ENCODE results near the gene HBG2. TPM values are rescaled to one million over a fixed set of nuclear protein-coding genes. Genes with fewer than 3 reads are reported as not detected.
A peak's percentile ranks its signal among the peaks of the same experiment; 100 is the strongest.

Gene HBG2
- total RNA-seq, 1 experiment from 2014 or later = 1.4 TPM

GRCh38 chr11:5224538-5225479 lies 29.8 kb downstream of the HBG2 start:
- DNase-seq (ENCODE audit: low read depth, low spot score) = no peak
- in situ Hi-C loops (cut with HindIII; ENCODE audit: low pct_unique_long_range_greater_than_20kb, low sequenced_read_pairs) = no loop called here

GRCh38 chr11:5223686-5224085 lies 30.9 kb downstream of the HBG2 start:
- in situ Hi-C loops (cut with HindIII; ENCODE audit: low pct_unique_long_range_greater_than_20kb, low sequenced_read_pairs) = no loop called here
- DNase-seq (ENCODE audit: low read depth, low spot score) = no peak

- in situ Hi-C loops (cut with HindIII; ENCODE audit: low pct_unique_long_range_greater_than_20kb, low sequenced_read_pairs) = no loop called here
- DNase-seq (ENCODE audit: low read depth, low spot score) = no peak
Measured at GRCh38 chr11:5223146-5223545, 31.4 kb downstream of the HBG2 start.

GRCh38 chr11:5210376-5210885 lies 44.1 kb downstream of the HBG2 start:
- DNase-seq (ENCODE audit: low read depth, low spot score) = no peak
- in situ Hi-C loops (cut with HindIII; ENCODE audit: low pct_unique_long_range_greater_than_20kb, low sequenced_read_pairs) = no loop called here

- peak; percentile 83 for DNase-seq (ENCODE audit: low read depth, low spot score)
- in situ Hi-C loops (cut with HindIII; ENCODE audit: low pct_unique_long_range_greater_than_20kb, low sequenced_read_pairs) = no loop called here
Measured at GRCh38 chr11:5204787-5205186, 49.8 kb downstream of the HBG2 start.

GRCh38 chr11:5203366-5203765 lies 51.2 kb downstream of the HBG2 start:
- no peak for DNase-seq (ENCODE audit: low read depth, low spot score)
- in situ Hi-C loops (cut with HindIII; ENCODE audit: low pct_unique_long_range_greater_than_20kb, low sequenced_read_pairs) = no loop called here

Other genes with a start within 250 kb of the HBG2 start
- gene OR52J3, start 208.3 kb downstream of the HBG2 start, total RNA-seq (2014; rRNA removed; shearing (Covaris generic)) = not detected in 2 replicates
- gene OR52E2, start 195.2 kb downstream of the HBG2 start, total RNA-seq (2014; rRNA removed; shearing (Covaris generic)) = not detected in 2 replicates
- gene OR52E1, start 185.2 kb downstream of the HBG2 start, total RNA-seq (2014; rRNA removed; shearing (Covaris generic)) = not detected in 2 replicates
- gene OR52A5, start 116.4 kb downstream of the HBG2 start, total RNA-seq (2014; rRNA removed; shearing (Covaris generic)) = not detected in 2 replicates
- 0.05 TPM in 1 of 2 replicates, not detected in the other for gene OR52A1, start 100.0 kb downstream of the HBG2 start, total RNA-seq (2014; rRNA removed; shearing (Covaris generic))
- gene OR51V1, start 54.1 kb downstream of the HBG2 start, total RNA-seq (2014; rRNA removed; shearing (Covaris generic)) = not detected in 2 replicates
- not detected in 2 replicates for gene HBB, start 27.7 kb downstream of the HBG2 start, total RNA-seq (2014; rRNA removed; shearing (Covaris generic))
- not detected in 2 replicates for gene HBD, start 20.3 kb downstream of the HBG2 start, total RNA-seq (2014; rRNA removed; shearing (Covaris generic))
- gene HBG1, start 4.9 kb downstream of the HBG2 start, total RNA-seq (2014; rRNA removed; shearing (Covaris generic)) = not detected in 2 replicates
- gene HBE1, start 15.2 kb upstream of the HBG2 start, total RNA-seq (2014; rRNA removed; shearing (Covaris generic)) = 21.8 and 22.2 TPM in 2 replicates
- 9.0 and 10.7 TPM in 2 replicates for gene OR51B4, start 47.2 kb upstream of the HBG2 start, total RNA-seq (2014; rRNA removed; shearing (Covaris generic))
- 0.53 and 0.83 TPM in 2 replicates for gene OR51B2, start 69.5 kb upstream of the HBG2 start, total RNA-seq (2014; rRNA removed; shearing (Covaris generic))
- 15.1 and 15.8 TPM in 2 replicates for gene OR51B5, start 88.7 kb upstream of the HBG2 start, total RNA-seq (2014; rRNA removed; shearing (Covaris generic))
- gene OR51B6, start 96.7 kb upstream of the HBG2 start, total RNA-seq (2014; rRNA removed; shearing (Covaris generic)) = not detected in 2 replicates
- not detected in 2 replicates for gene OR51M1, start 129.0 kb upstream of the HBG2 start, total RNA-seq (2014; rRNA removed; shearing (Covaris generic))
- gene OR51Q1, start 167.3 kb upstream of the HBG2 start, total RNA-seq (2014; rRNA removed; shearing (Covaris generic)) = not detected in 2 replicates
- gene OR51I1, start 186.7 kb upstream of the HBG2 start, total RNA-seq (2014; rRNA removed; shearing (Covaris generic)) = 0.63 TPM in 1 of 2 replicates, not detected in the other
- not detected in 2 replicates for gene OR51I2, start 194.5 kb upstream of the HBG2 start, total RNA-seq (2014; rRNA removed; shearing (Covaris generic))
- not detected in 2 replicates for gene OR52D1, start 233.9 kb upstream of the HBG2 start, total RNA-seq (2014; rRNA removed; shearing (Covaris generic))

Data from SK-MEL-5 (cell line).